Retina (tissue), 1 donor: Measurements from ENCODE around the gene PRR29.
A peak's percentile ranks its signal among the peaks of the same experiment; 100 is the strongest.
"Not testable (repeated sequence)": the region's sequence is repeated elsewhere in the genome, so short reads cannot be mapped to it uniquely, and the experiment has no call there.

Experiments used
- DNase-seq: peaks from one replicate; pipeline ENCODE4 v3.0.0-alpha.2; 2016

PRR29 gene

GRCh38 chr17:64016974-64017373 lies 18.8 kb downstream of the PRR29 start:
- DNase-seq, result no peak

- no peak for DNase-seq
Measured at GRCh38 chr17:64017381-64017980, 19.3 kb downstream of the PRR29 start.

- not testable (repeated sequence) for DNase-seq
Measured at GRCh38 chr17:64019551-64019961, 21.4 kb downstream of the PRR29 start.

GRCh38 chr17:64020056-64020766 lies 22.1 kb downstream of the PRR29 start, which contains the start of gene ICAM2:
ICAM2 (minus strand) TSS chr17:64020633; CDS start chr17:64006691, 13,942 bp downstream.
- no peak for DNase-seq

- no peak for DNase-seq
Measured at GRCh38 chr17:64022611-64023063, 24.5 kb downstream of the PRR29 start.

- DNase-seq, result no peak
Measured at GRCh38 chr17:64024215-64024654, 26.1 kb downstream of the PRR29 start.

GRCh38 chr17:64024781-64025731 lies 26.9 kb downstream of the PRR29 start:
- DNase-seq, result peak; percentile 19

GRCh38 chr17:64025732-64026294 lies 27.7 kb downstream of the PRR29 start:
- peak; percentile 73 for DNase-seq

GRCh38 chr17:64028874-64029464 lies 30.8 kb downstream of the PRR29 start:
- DNase-seq, result peak; percentile 45

GRCh38 chr17:64032081-64032480 lies 33.9 kb downstream of the PRR29 start:
- DNase-seq, result no peak

GRCh38 chr17:64036198-64036922 lies 38.2 kb downstream of the PRR29 start:
- no peak for DNase-seq

GRCh38 chr17:64037180-64037579 lies 39.0 kb downstream of the PRR29 start:
- no peak for DNase-seq

GRCh38 chr17:64037802-64038201 lies 39.7 kb downstream of the PRR29 start:
- DNase-seq, result no peak

GRCh38 chr17:64038331-64039105 lies 40.4 kb downstream of the PRR29 start:
- DNase-seq, result no peak

GRCh38 chr17:64039106-64039400 lies 40.9 kb downstream of the PRR29 start:
- no peak for DNase-seq

GRCh38 chr17:64040206-64040605 lies 42.1 kb downstream of the PRR29 start:
- no peak for DNase-seq

- DNase-seq, result no peak
Measured at GRCh38 chr17:64041912-64042311, 43.8 kb downstream of the PRR29 start.

- no peak for DNase-seq
Measured at GRCh38 chr17:64042700-64043485, 44.7 kb downstream of the PRR29 start.

- DNase-seq, result no peak
Measured at GRCh38 chr17:64045176-64045575, 47.0 kb downstream of the PRR29 start.

GRCh38 chr17:64048805-64049204 lies 50.7 kb downstream of the PRR29 start:
- no peak for DNase-seq
